HCT116 (cell line): Measurements from ENCODE around the gene TUBA8.
"Not testable (repeated sequence)": the region's sequence is repeated elsewhere in the genome, so short reads cannot be mapped to it uniquely, and the experiment has no call there.

ENCODE experiments used
- EZH2 ChIP-seq: fragments of 200-600 bp; sonication (generic); IDR thresholded peaks from 2 replicates; pipeline ENCODE4 v1.6.1; 2017; ENCODE audit warnings: antibody characterized with exemption, mixed run types
- JUND ChIP-seq: IDR thresholded peaks from 2 replicates; pipeline ENCODE4 v1.6.1; 2012
- RAD21 ChIP-seq: IDR thresholded peaks from 2 replicates; pipeline ENCODE4 v1.6.1; 2012; ENCODE audit warnings: low read depth, mild to moderate bottlenecking
- TCF7L2 ChIP-seq: IDR thresholded peaks from 2 replicates; pipeline ENCODE4 v1.7.0; 2011; ENCODE audit warnings: borderline replicate concordance, inconsistent platforms; ENCODE audit not compliant: insufficient read depth, insufficient read length; ENCODE audit errors: extremely low read depth
- YY1 ChIP-seq: IDR thresholded peaks from 2 replicates; pipeline ENCODE4 v1.6.1; 2011; ENCODE audit warnings: low read length, low read depth, moderate library complexity, mild to moderate bottlenecking; ENCODE audit not compliant: insufficient replicate concordance; ENCODE audit errors: extremely low read depth
- TF ChIP-seq, protein P1 (sequence below), 3 experiments: fragments of 200-600 bp in 1 of 3; sonication (generic) in 1 of 3; IDR thresholded peaks in 2 of 3; conservative IDR thresholded peaks in 1 of 3; 2 replicates each; pipeline ENCODE4 v1.5.1; 2012 to 2017; ENCODE audit warnings: low read depth in 2 of 3, low read length in 2 of 3, antibody characterized with exemption in 1 of 3, borderline replicate concordance in 1 of 3, control low read depth in 1 of 3, mild to moderate bottlenecking in 1 of 3, mixed read lengths in 1 of 3, mixed run types in 1 of 3, moderate library complexity in 1 of 3; ENCODE audit not compliant: insufficient read depth in 1 of 3

DNA sequence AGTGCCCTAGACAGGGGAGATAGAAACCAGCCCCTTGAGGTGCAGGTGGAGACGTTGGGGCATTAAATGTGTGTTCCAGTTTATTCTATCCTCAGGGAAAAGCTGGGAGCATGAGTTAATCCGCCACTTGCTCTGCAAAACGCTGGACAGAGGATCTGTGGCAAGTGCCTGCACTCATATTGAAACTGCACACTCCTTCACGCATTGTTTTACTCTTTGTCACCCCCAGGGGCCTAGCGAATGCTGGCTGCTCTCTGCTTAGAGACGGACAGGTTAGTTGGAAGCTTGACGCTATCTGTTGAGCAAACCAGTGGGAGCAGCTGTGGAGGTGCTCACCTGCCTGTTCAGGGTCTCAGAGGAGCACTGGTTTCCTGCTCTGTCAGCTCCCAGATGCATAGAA lies 53.2 kb downstream of the TUBA8 start:
- not testable (repeated sequence) for TF ChIP-seq JUND, YY1, RAD21, TCF7L2, EZH2
- TF ChIP-seq, protein P1, sequence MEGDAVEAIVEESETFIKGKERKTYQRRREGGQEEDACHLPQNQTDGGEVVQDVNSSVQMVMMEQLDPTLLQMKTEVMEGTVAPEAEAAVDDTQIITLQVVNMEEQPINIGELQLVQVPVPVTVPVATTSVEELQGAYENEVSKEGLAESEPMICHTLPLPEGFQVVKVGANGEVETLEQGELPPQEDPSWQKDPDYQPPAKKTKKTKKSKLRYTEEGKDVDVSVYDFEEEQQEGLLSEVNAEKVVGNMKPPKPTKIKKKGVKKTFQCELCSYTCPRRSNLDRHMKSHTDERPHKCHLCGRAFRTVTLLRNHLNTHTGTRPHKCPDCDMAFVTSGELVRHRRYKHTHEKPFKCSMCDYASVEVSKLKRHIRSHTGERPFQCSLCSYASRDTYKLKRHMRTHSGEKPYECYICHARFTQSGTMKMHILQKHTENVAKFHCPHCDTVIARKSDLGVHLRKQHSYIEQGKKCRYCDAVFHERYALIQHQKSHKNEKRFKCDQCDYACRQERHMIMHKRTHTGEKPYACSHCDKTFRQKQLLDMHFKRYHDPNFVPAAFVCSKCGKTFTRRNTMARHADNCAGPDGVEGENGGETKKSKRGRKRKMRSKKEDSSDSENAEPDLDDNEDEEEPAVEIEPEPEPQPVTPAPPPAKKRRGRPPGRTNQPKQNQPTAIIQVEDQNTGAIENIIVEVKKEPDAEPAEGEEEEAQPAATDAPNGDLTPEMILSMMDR (IDR thresholded peaks at IDR 0.05 in 2 of 3, conservative IDR thresholded peaks at IDR 0.05 in 1 of 3; ENCODE audit: borderline replicate concordance in 1 of 3, insufficient read depth in 1 of 3, low read depth in 2 of 3, low read length in 2 of 3) = not testable (repeated sequence)
